ENCODE measurements around the gene TMPRSS9.
"Not testable (repeated sequence)": the region's sequence is repeated elsewhere in the genome, so short reads cannot be mapped to it uniquely, and the experiment has no call there.

The TMPRSS9 gene

GRCh38 chr19:2395293-2395829 is 35.3 kb downstream of the TMPRSS9 start:
- DNase-seq, result not testable (repeated sequence)

GRCh38 chr19:2397173-2397572 is 37.1 kb downstream of the TMPRSS9 start:
- not testable (repeated sequence) for DNase-seq

- DNase-seq, result no peak
Observed at GRCh38 chr19:2398735-2399305, 38.8 kb downstream of the TMPRSS9 start.

DNA sequence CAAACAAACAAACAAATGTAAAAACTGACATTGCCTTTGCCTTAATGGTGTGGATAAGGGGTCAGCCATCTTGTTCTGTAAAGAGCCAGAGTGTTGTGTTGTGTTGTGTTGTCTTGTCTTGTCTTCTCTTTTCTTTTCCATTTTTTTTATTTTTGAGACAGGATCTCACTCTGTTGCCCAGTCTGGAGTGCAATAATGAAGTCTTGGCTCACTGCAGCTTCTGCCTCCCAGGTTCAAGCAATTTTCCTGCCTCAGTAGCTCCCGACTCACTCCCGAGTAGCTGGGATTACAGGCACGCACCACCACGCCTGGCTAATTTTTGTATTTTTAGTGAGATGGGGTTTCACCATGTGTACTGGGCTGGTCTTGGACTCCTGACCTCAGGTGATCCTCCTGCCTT is 39.5 kb downstream of the TMPRSS9 start:
- no peak for DNase-seq

- no peak for DNase-seq
Observed at GRCh38 chr19:2408247-2408646, 48.2 kb downstream of the TMPRSS9 start.

- DNase-seq, result no peak
Observed at GRCh38 chr19:2409352-2409912, 49.4 kb downstream of the TMPRSS9 start.

DNA sequence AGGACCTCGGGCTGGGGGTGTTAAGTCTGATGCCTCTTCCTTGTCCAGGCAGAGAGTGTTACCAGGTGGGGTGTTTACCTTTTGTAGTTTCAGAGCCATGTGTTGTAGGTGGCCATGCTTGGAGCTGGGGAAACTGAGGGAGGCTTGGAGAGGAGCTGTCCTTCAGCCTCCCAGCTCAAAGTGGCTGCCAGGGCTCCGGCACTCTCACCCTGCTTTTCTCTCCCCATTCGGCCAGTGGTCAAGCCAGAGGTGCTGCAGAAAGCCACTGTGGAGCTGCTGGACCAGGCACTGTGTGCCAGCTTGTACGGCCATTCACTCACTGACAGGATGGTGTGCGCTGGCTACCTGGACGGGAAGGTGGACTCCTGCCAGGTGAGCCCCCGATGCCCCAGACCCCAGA is 50.0 kb downstream of the TMPRSS9 start:
- no peak for DNase-seq

GRCh38 chr19:2411709-2412108 is 51.6 kb downstream of the TMPRSS9 start:
- DNase-seq, result no peak

DNA sequence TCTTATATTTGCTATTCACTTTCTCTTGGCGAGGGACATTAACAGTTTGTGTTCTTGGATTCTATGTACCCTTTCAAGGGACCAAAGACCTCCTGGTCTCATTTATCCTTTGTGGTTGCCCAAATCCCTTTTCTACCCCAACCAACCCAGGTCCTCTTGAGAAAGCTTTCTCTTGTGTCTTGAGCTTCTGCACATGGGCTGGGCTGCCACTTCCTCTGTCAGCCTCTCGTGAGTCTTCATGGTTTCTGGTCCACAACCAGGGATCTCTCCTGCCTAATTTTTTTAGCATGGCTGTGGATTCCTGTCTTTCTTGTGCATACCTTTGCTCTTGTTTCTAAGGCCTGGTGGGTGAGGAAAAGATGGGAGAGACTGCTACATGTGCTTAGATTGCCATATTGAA is 52.4 kb downstream of the TMPRSS9 start:
- no peak for DNase-seq

DNA sequence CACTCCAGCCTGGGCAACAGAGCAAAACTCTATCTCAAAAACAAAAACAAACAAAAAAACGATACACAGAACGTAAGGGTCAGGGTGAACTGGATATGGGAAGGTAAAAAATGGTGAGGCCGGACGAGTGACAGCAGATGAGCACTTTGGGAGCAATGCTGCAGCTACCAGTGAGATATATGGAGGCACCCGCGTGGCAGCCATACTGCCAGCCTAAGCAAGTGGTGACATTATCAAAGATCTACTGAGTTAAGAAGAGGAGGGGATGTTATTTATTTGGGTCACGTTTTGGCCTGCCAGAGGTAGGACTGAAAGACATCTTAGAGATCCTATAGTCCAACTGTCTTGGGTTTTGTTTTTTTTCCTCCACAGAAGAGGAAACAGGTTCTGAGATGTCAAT is 53.1 kb downstream of the TMPRSS9 start:
- DNase-seq, result no peak

- no peak for DNase-seq
Observed at GRCh38 chr19:2413629-2414028, 53.6 kb downstream of the TMPRSS9 start.

GRCh38 chr19:2415281-2415972 is 55.4 kb downstream of the TMPRSS9 start:
- no peak for DNase-seq

- DNase-seq, result no peak
Observed at GRCh38 chr19:2415973-2416319, 55.9 kb downstream of the TMPRSS9 start.

- no peak for DNase-seq
Observed at GRCh38 chr19:2416321-2417097, 56.4 kb downstream of the TMPRSS9 start.

DNA sequence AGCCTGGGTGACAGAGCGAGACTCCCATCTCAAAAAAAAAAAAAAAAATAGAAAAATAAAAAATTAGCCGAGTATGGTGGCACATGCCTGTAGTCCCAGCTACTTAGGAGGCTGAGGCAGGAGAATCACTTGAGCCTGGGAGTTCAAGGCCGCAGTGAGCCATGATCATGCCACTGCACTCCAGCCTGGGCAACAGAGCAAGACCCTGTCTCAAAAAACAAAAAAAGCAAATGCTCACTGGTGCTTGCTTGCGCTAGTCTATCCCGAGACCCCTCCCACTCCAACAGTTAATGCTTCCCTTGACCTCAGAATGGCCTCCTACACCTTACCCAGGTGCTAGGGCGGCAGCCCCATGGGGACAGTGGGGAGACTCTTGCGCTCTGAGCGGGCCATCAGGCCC is 57.4 kb downstream of the TMPRSS9 start:
- DNase-seq, result not testable (repeated sequence)

DNA sequence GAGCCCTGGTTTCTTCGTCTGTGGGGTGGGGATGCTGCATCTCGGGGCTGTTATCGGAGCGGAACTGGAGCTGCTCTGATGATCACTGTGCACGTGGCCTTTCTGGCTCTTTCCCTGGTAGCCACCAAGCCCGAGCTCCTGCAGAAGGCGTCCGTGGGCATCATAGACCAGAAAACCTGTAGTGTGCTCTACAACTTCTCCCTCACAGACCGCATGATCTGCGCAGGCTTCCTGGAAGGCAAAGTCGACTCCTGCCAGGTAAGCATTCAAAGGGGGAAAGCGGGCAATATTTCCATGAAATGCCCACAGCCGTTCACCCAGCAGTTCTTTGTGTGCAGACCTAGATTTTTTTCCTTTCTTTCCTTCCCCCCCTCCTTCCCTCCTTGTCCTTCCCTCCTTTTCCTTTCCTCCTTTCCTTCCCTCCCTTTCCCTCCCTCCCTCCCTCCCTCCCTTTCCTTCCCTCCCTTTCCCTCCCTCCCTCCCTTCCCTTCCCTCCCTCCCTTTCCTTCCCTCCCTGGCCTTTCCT is 57.9 kb downstream of the TMPRSS9 start:
- DNase-seq, result no peak

- DNase-seq, result no peak
Observed at GRCh38 chr19:2419754-2420153, 59.7 kb downstream of the TMPRSS9 start.

DNA sequence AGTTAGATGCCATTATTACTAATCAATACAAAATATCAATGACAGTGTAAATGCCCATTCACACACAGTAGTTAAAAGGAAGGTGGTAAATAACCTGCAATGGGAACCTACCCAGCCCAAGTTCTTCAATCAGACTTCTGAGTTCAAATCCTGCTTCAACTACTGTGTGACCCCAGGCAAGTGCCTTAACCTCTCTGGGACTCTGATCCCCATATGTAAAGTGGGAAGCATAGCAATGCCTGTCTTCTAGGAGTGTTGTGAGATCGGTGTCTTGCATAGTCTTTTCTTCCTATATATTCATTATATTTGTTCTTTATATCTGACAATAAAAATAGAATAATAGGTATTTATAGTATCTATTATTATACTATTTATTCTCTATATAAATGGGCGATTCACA is 60.4 kb downstream of the TMPRSS9 start:
- no peak for DNase-seq

DNA sequence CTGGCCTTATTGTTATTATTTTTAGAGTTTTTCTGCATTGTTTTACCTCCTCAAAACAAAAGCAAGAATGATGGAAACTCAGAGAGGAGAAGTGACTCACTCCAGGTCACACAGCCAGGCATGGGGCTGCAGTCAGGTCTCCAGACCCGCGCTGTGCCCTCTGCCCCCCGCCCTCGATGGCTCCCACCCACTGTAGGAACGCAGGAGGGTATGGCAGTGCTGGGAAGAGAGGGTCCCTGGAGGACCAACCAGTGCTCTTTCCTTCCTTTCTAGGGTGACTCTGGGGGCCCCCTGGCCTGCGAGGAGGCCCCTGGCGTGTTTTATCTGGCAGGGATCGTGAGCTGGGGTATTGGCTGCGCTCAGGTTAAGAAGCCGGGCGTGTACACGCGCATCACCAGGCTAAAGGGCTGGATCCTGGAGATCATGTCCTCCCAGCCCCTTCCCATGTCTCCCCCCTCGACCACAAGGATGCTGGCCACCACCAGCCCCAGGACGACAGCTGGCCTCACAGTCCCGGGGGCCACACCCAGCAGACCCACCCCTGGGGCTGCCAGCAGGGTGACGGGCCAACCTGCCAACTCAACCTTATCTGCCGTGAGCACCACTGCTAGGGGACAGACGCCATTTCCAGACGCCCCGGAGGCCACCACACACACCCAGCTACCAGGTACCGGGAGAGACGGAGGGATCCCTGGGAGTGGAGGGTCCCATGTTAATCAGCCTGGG is 61.7 kb downstream of the TMPRSS9 start:
- DNase-seq, result no peak

DNA sequence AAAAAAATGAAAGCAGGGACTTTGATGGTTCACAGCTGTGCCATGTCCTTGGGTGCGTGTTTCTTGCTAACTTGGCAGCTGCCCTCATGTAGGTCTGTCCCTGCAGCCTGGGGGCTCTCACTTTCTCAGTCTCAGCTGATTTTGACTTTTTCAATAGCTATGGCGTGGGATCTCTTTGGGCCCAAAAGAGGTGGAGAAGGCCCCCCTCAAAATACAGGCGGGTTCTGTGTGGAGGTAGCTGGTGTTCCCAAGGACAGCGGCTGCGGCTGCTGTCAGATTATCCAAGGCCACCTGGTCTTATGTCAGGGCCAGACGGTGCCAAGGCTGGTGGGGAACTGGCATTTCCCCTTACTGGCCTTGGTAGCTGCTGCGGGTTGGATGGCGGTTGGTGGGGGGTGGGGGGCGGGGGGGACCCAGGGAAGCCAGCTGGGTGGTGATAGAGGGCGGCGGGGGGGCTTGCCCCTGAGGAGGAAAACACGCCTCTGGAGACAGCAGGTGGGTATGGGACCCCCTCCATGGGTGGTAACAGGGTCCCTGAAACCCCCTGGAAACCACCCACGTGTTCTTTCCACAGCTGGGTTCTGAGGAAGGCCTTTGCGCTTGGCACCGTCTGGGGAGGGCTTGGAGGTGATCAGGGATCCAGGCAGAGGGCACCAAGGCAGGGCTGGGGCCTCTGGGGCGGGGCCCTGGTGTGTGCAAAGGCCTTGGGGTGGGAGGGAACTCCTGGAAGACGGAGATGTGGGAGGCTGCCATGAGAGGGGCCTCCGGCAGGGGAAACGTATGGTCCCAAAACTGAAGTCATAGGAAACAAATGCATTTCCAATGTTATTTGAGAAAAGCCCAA is 63.2 kb downstream of the TMPRSS9 start:
- DNase-seq, result no peak

DNA sequence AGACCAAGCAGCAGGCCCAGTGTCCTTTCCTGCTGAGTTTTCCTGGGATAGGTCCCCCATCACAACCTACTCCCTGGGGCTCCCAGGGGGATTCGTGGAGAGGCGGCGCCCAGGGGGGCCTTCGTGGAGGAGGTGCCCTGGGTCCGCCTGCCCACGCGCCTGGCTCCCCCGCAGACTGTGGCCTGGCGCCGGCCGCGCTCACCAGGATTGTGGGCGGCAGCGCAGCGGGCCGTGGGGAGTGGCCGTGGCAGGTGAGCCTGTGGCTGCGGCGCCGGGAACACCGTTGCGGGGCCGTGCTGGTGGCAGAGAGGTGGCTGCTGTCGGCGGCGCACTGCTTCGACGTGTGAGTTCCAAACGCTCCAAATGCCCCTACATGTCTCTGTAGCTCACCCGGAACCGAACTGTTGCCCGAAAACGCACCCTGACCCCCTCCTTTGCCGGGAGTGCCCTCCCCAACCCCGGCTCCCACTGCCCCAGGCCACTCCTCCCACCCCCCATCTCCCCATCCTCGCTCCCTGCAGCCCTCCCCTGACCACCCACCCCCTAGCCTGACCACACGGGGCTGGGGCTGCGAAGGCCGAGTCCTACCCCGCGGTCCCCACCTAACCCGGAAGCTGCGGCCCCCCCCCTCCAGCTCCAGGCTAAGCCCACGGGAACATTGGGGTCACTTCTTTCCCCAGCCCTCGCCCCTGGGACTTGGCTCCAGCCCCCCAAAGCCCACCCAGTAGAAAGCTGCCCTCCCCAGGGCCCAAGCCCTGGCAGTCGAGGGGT is 64.0 kb downstream of the TMPRSS9 start:
- no peak for DNase-seq
